Uterus (tissue), 4 donors: ENCODE results near the gene E2F1. TPM values are rescaled to one million over a fixed set of nuclear protein-coding genes. Genes with fewer than 3 reads are reported as not detected.
A peak's percentile ranks its signal among the peaks of the same experiment; 100 is the strongest.

Source experiments
- DNase-seq, 2 donors: peaks; one replicate each; pipeline ENCODE4 v3.0.0-alpha.2; 2019 to 2020
- H3K27ac ChIP-seq, 2 donors: fragments of 200-600 bp; sonication (generic); 1 replicate in 1 of 2; 2 replicates in 1 of 2; pipeline ENCODE4 v1.5.1; 2016 to 2018
- H3K27me3 ChIP-seq, 2 donors: fragments of 200-600 bp; sonication (generic); one replicate each; pipeline ENCODE4 v1.5.1; 2018 to 2019; ENCODE audit warnings: control low read depth in 1 of 2
- H3K36me3 ChIP-seq, 2 donors: fragments of 200-600 bp; sonication (generic); one replicate each; pipeline ENCODE4 v1.5.1; 2019; ENCODE audit warnings: control low read depth in 1 of 2
- H3K4me1 ChIP-seq, 2 donors: fragments of 200-600 bp; sonication (generic); one replicate each; pipeline ENCODE4 v1.5.1; 2018 to 2019; ENCODE audit warnings: control low read depth in 1 of 2
- H3K4me3 ChIP-seq, 2 donors: fragments of 200-600 bp; sonication (generic); 1 replicate in 1 of 2; 2 replicates in 1 of 2; pipeline ENCODE4 v1.5.1; 2018 to 2019; ENCODE audit warnings: mild to moderate bottlenecking in 1 of 2
- H3K9me3 ChIP-seq, 2 donors: fragments of 200-600 bp; sonication (generic); one replicate each; pipeline ENCODE4 v1.5.1; 2019; ENCODE audit warnings: control low read depth in 1 of 2
- POLR2A ChIP-seq, 2 donors: fragments of 450-650 bp; IDR thresholded peaks; one replicate each; pipeline ENCODE4 v1.6.1; 2016; ENCODE audit warnings: antibody characterized with exemption in 2 of 2, mild to moderate bottlenecking in 1 of 2, moderate library complexity in 1 of 2
- intact Hi-C: fragments of 100-400 bp; cut with DNase I; formaldehyde crosslinking; loops from one replicate; pipeline ENCODE4 v1.15.1; 2023; ENCODE audit warnings: low total_unique reads
- total RNA-seq, 4 donors: library from RNA; depleted of rRNA in 3 of 4; stranded (reverse); fragments of >200 nt in 3 of 4; gene quantifications; one replicate each; pipeline versions ENCODE4 v1.1.0 to v1.2.4, GENCODE V29; 2014 to 2023
- TF ChIP-seq, protein P1 (sequence below), 4 experiments: fragments of 200-600 bp in 2 of 4; fragments of 450-650 bp in 2 of 4; sonication (generic) in 2 of 4; IDR thresholded peaks; one replicate each; pipeline ENCODE4 v1.5.1; 2016 to 2019; ENCODE audit warnings: antibody characterized with exemption in 4 of 4, mild to moderate bottlenecking in 2 of 4, moderate library complexity in 1 of 4
- donor health status: DM: yes; HTN: yes; CAD: no.

E2F1 gene
- total RNA-seq: 1 to 10 TPM in 2 of 4 donors, under 1 TPM in 1, not detected in 1; 0.51 to 7.3 (median 1.5) TPM

- no peaks in the 10 kb centered on the region for H3K36me3 ChIP-seq
- peak within 1 kb of the TSS; percentile 13 to 34 for H3K4me3 ChIP-seq
- intact Hi-C loops: no loop called here
- H3K27me3 ChIP-seq: no peaks in the 10 kb centered on the region
- peak within 1 kb of the TSS; percentile 42 to 71 for H3K27ac ChIP-seq
- TF ChIP-seq POLR2A (IDR thresholded peaks at IDR 0.05): no peak
- TF ChIP-seq, protein P1, sequence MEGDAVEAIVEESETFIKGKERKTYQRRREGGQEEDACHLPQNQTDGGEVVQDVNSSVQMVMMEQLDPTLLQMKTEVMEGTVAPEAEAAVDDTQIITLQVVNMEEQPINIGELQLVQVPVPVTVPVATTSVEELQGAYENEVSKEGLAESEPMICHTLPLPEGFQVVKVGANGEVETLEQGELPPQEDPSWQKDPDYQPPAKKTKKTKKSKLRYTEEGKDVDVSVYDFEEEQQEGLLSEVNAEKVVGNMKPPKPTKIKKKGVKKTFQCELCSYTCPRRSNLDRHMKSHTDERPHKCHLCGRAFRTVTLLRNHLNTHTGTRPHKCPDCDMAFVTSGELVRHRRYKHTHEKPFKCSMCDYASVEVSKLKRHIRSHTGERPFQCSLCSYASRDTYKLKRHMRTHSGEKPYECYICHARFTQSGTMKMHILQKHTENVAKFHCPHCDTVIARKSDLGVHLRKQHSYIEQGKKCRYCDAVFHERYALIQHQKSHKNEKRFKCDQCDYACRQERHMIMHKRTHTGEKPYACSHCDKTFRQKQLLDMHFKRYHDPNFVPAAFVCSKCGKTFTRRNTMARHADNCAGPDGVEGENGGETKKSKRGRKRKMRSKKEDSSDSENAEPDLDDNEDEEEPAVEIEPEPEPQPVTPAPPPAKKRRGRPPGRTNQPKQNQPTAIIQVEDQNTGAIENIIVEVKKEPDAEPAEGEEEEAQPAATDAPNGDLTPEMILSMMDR (IDR thresholded peaks at IDR 0.05): peak; percentile 50 to 67 (median 60)
- no peaks in the 10 kb centered on the region for H3K9me3 ChIP-seq
- DNase-seq: peak; percentile 92 to 96
- peaks cover 0 to 8% of the 10 kb centered on the region in 2 donors for H3K4me1 ChIP-seq
Measured at GRCh38 chr20:33686100-33686983, at the start of gene E2F1. TSS of gene E2F1 (minus strand) at chr20:33686385. CDS start at chr20:33686264, 121 bp downstream.

GRCh38 chr20:33733654-33734576 is 47.7 kb upstream of the E2F1 start:
- H3K27ac ChIP-seq: peak overlapping the region; percentile 55 to 65
- no peak for TF ChIP-seq POLR2A (IDR thresholded peaks at IDR 0.05)
- TF ChIP-seq, protein P1 (IDR thresholded peaks at IDR 0.05): no peak
- DNase-seq: no peak
- no peak overlapping the region for H3K4me3 ChIP-seq
- no peaks in the 10 kb centered on the region for H3K27me3 ChIP-seq
- H3K9me3 ChIP-seq: peaks cover 0 to 15% of the 10 kb centered on the region in 2 donors
- H3K36me3 ChIP-seq: no peaks in the 10 kb centered on the region
- H3K4me1 ChIP-seq: no peaks in the 10 kb centered on the region
- intact Hi-C loops: no loop called here

- peak overlapping the region; percentile 38 to 54 for H3K4me3 ChIP-seq
- TF ChIP-seq, protein P1 (IDR thresholded peaks at IDR 0.05): peak in 1 of 4 experiments; percentile 32
- TF ChIP-seq POLR2A (IDR thresholded peaks at IDR 0.05): peak in 1 of 2 donors; percentile 45
Measured at GRCh38 chr20:33732166-33732970, 46.2 kb upstream of the E2F1 start.

GRCh38 chr20:33731693-33732165 is 45.5 kb upstream of the E2F1 start, which contains the start of gene ZNF341:
TSS of gene ZNF341 (plus strand) at chr20:33731996. CDS start at chr20:33732022, 26 bp downstream.
- TF ChIP-seq, protein P1 (IDR thresholded peaks at IDR 0.05): peak; percentile 67 to 90 (median 83)
- peak in 1 of 2 donors; percentile 52 for TF ChIP-seq POLR2A (IDR thresholded peaks at IDR 0.05)
- intact Hi-C loops: no loop called here
- Histone ChIP-seq H3K4me1 (no peaks in the 10 kb centered on the region), H3K9me3 (peaks cover 0 to 6% of the 10 kb centered on the region in 2 donors), H3K27me3 (no peaks in the 10 kb centered on the region), H3K27ac (peak within 1 kb of the TSS; percentile 82 to 87), H3K36me3 (no peaks in the 10 kb centered on the region), H3K4me3 (peak within 1 kb of the TSS; percentile 38 to 54)
- peak; percentile 87 to 90 for DNase-seq

More at GRCh38 chr20:33732166-33732970, 46.2 kb upstream of the E2F1 start:
- Histone ChIP-seq H3K9me3 (peaks cover 0 to 12% of the 10 kb centered on the region in 2 donors), H3K36me3 (no peaks in the 10 kb centered on the region), H3K27ac (peak overlapping the region; percentile 82 to 87), H3K4me1 (no peaks in the 10 kb centered on the region), H3K27me3 (no peaks in the 10 kb centered on the region)
- intact Hi-C loops: no loop called here
- peak in 1 of 2 donors; percentile 80 for DNase-seq
